ENCODE measurements around the gene APC2.

GRCh38 chr19:1422360-1422759 is 27.6 kb upstream of the APC2 start:
- no peak for TF ChIP-seq POLR2A (IDR thresholded peaks at IDR 0.05)
- no peak for TF ChIP-seq EP300 (IDR thresholded peaks at IDR 0.05)
